ENCODE data around the gene HSPG2.
"Not testable (repeated sequence)": the region's sequence is repeated elsewhere in the genome, so short reads cannot be mapped to it uniquely, and the experiment has no call there.

Gene HSPG2

GRCh38 chr1:21925334-21925940 lies 11.7 kb downstream of the HSPG2 start:
- TF ChIP-seq CTCF (IDR thresholded peaks at IDR 0.05; ENCODE audit: extremely low read depth, insufficient read depth, missing control alignments), result no peak
- no peak for DNase-seq (ENCODE audit: low spot score)
- in situ Hi-C loops (cut with MboI; ENCODE audit: low pct_unique_long_range_greater_than_20kb, low sequenced_read_pairs, unreplicated experiment), result no loop called here

- no peak for DNase-seq (ENCODE audit: low spot score)
- no peak for TF ChIP-seq CTCF (IDR thresholded peaks at IDR 0.05; ENCODE audit: extremely low read depth, insufficient read depth, missing control alignments)
- in situ Hi-C loops (cut with MboI; ENCODE audit: low pct_unique_long_range_greater_than_20kb, low sequenced_read_pairs, unreplicated experiment), result no loop called here
These were observed 12.6 kb downstream of the HSPG2 start for GRCh38 chr1:21924503-21925005.

- in situ Hi-C loops (cut with MboI; ENCODE audit: low pct_unique_long_range_greater_than_20kb, low sequenced_read_pairs, unreplicated experiment), result no loop called here
- DNase-seq (ENCODE audit: low spot score), result no peak
- TF ChIP-seq CTCF (IDR thresholded peaks at IDR 0.05; ENCODE audit: extremely low read depth, insufficient read depth, missing control alignments), result no peak
These were observed 14.8 kb downstream of the HSPG2 start for GRCh38 chr1:21922090-21923013.

- in situ Hi-C loops (cut with MboI; ENCODE audit: low pct_unique_long_range_greater_than_20kb, low sequenced_read_pairs, unreplicated experiment), result no loop called here
- no peak for DNase-seq (ENCODE audit: low spot score)
- no peak for TF ChIP-seq CTCF (IDR thresholded peaks at IDR 0.05; ENCODE audit: extremely low read depth, insufficient read depth, missing control alignments)
These were observed 15.8 kb downstream of the HSPG2 start for GRCh38 chr1:21921100-21921875.

- in situ Hi-C loops (cut with MboI; ENCODE audit: low pct_unique_long_range_greater_than_20kb, low sequenced_read_pairs, unreplicated experiment), result no loop called here
- DNase-seq (ENCODE audit: low spot score), result no peak
These were observed 17.6 kb downstream of the HSPG2 start for GRCh38 chr1:21919520-21919919.

GRCh38 chr1:21917239-21917631 lies 19.9 kb downstream of the HSPG2 start:
- in situ Hi-C loops (cut with MboI; ENCODE audit: low pct_unique_long_range_greater_than_20kb, low sequenced_read_pairs, unreplicated experiment); DNase-seq (ENCODE audit: low spot score): not testable (repeated sequence)

More at GRCh38 chr1:21919520-21919919, 17.6 kb downstream of the HSPG2 start:
- TF ChIP-seq CTCF (IDR thresholded peaks at IDR 0.05; ENCODE audit: extremely low read depth, insufficient read depth, missing control alignments), result no peak

Data from GM13977 (cell line).